Esophagus squamous epithelium (tissue), 5 donors: Measurements from ENCODE around the gene ANTXR1. TPM values are rescaled to one million over a fixed set of nuclear protein-coding genes. Genes with fewer than 3 reads are reported as not detected.

Experiments used
- DNase-seq: peaks from one replicate; lab custom pipeline; 2025; lab: John Stamatoyannopoulos, UW
- H3K27ac ChIP-seq, 4 donors: fragments of 200-600 bp; sonication (generic); one replicate each; pipeline ENCODE4 v1.5.1; 2016 to 2019; ENCODE audit warnings: mild to moderate bottlenecking in 1 of 4
- H3K27me3 ChIP-seq, 4 donors: fragments of 200-600 bp; sonication (generic); 1 replicate in 3 of 4; 2 replicates in 1 of 4; pipeline versions ENCODE4 v1.5.1 to v1.6.0; 2017 to 2021; ENCODE audit warnings: antibody characterized with exemption in 1 of 4
- H3K36me3 ChIP-seq, 3 donors: fragments of 200-600 bp; sonication (generic); one replicate each; pipeline ENCODE4 v1.5.1; 2016 to 2019
- H3K4me1 ChIP-seq, 3 donors: fragments of 200-600 bp; sonication (generic); one replicate each; pipeline ENCODE4 v1.5.1; 2017 to 2019
- H3K4me3 ChIP-seq, 4 donors: fragments of 200-600 bp; sonication (generic); 1 replicate in 3 of 4; 2 replicates in 1 of 4; pipeline ENCODE4 v1.5.1; 2016 to 2019; ENCODE audit warnings: mild to moderate bottlenecking in 2 of 4, moderate library complexity in 1 of 4
- H3K9me3 ChIP-seq, 3 donors: fragments of 200-600 bp; sonication (generic); one replicate each; pipeline ENCODE4 v1.5.1; 2016 to 2019
- POLR2A ChIP-seq, 4 donors: fragments of 450-650 bp; IDR thresholded peaks; one replicate each; pipeline ENCODE4 v1.6.1; 2017; ENCODE audit warnings: antibody characterized with exemption in 4 of 4, mild to moderate bottlenecking in 4 of 4, moderate library complexity in 3 of 4
- WGBS, 2 donors: methylation state at CpG; one replicate each; pipeline ENCODE4 v1.1.5; 2018; 5-methylcytosine and 5-hydroxymethylcytosine counted together
- intact Hi-C: fragments of 100-400 bp; cut with DNase I; formaldehyde crosslinking; loops from one replicate; pipeline ENCODE4 v1.15.0; 2022
- total RNA-seq, 4 donors: library from RNA; depleted of rRNA; stranded (reverse); fragments of >200 nt; gene quantifications; one replicate each; pipeline ENCODE4 v1.1.0, GENCODE V29; 2016
- TF ChIP-seq, protein P1 (sequence below), 6 experiments: fragments of 450-650 bp in 4 of 6; fragments of 200-600 bp in 2 of 6; sonication (generic) in 2 of 6; IDR thresholded peaks; one replicate each; pipeline ENCODE4 v1.5.1; 2016 to 2019; ENCODE audit warnings: antibody characterized with exemption in 6 of 6, mild to moderate bottlenecking in 4 of 6, moderate library complexity in 4 of 6
- donor health status: DM: yes; HTN: yes; CAD: no.

The ANTXR1 gene
- total RNA-seq, 4 donors from 2014 or later: 7.8 to 50.9 (median 17.3) TPM

DNA sequence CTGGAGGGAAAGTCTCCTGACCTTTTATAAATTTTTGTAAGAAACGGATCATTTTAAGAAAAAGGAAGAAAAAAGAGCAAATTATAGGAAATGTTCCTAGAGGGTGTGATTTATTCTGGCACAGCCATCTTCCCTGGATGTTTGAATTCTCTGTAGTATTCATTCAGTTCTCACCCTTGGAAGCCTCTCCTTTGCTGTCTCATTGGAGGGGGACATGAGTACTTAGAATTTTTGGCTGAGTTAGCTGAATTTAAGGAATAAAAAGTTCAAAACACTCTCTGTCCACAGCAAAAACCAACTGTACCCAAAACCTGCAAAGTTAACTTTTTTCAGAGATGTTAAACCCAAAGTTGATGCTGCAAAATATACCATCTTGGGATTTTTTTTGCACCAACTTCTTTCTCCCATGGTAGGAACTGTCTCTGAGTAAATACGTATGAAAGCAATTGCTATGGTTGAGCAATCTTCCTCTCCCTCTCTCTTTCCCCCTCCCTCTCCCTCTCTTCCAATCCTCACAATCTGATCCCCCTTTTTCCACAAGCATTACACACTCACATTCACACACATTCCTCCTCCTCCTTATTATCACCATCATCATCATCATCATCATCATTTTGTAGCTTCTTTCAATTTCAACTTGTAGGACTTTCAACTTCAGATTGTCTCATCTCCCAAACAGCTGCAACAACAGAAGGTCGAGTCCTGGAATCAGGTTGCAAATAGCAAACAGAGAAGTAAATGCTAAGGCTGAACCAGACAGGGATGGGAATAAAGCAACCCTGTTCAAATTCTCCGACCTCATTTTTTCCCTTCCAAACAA lies 190.4 kb downstream of the ANTXR1 start:
- whole genome bisulfite sequencing, 2 donors: 64 to 71% methylated on average over 4 of the region's 4 CpGs
- Histone ChIP-seq H3K9me3 (no peaks in the 10 kb centered on the region), H3K4me1 (peaks cover 0 to 27% (median 15%) of the 10 kb centered on the region in 3 donors), H3K4me3 (no peak overlapping the region), H3K27ac (peak overlapping the region in 3 of 4 donors; percentile 43 to 80 (median 56)), H3K36me3 (no peaks in the 10 kb centered on the region), H3K27me3 (no peaks in the 10 kb centered on the region)
- no peak for DNase-seq
- intact Hi-C loops: no loop called here
- TF ChIP-seq POLR2A (IDR thresholded peaks at IDR 0.05): no peak
- TF ChIP-seq, protein P1, sequence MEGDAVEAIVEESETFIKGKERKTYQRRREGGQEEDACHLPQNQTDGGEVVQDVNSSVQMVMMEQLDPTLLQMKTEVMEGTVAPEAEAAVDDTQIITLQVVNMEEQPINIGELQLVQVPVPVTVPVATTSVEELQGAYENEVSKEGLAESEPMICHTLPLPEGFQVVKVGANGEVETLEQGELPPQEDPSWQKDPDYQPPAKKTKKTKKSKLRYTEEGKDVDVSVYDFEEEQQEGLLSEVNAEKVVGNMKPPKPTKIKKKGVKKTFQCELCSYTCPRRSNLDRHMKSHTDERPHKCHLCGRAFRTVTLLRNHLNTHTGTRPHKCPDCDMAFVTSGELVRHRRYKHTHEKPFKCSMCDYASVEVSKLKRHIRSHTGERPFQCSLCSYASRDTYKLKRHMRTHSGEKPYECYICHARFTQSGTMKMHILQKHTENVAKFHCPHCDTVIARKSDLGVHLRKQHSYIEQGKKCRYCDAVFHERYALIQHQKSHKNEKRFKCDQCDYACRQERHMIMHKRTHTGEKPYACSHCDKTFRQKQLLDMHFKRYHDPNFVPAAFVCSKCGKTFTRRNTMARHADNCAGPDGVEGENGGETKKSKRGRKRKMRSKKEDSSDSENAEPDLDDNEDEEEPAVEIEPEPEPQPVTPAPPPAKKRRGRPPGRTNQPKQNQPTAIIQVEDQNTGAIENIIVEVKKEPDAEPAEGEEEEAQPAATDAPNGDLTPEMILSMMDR (IDR thresholded peaks at IDR 0.05): no peak

DNA sequence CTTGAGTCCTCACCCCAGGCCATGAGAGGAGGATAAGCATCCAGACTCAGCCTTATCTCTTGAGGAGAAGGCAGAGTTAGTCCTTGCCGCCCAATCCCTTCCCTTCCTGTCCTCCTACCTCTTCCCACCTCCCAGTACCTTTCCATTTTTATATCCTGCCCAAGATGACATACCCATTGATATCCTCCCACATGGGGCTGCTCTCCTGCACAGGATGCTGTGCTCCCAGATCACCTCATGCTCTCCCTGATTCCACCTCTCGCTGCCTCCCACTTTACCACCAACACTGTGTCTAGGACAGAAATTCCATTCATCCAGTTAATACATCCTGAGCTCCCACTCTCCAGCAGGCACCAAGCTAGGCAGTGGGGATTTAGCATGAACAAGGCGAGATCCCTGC lies 191.7 kb downstream of the ANTXR1 start:
- DNase-seq: no peak
- TF ChIP-seq, protein P1 (IDR thresholded peaks at IDR 0.05): no peak
- no peak for TF ChIP-seq POLR2A (IDR thresholded peaks at IDR 0.05)
- no peak overlapping the region for H3K4me3 ChIP-seq
- H3K27ac ChIP-seq: peak overlapping the region in 2 of 4 donors; percentile 56 to 80
- intact Hi-C loops: no loop called here
- H3K27me3 ChIP-seq: no peaks in the 10 kb centered on the region
- peaks cover 0 to 20% (median 11%) of the 10 kb centered on the region in 3 donors for H3K4me1 ChIP-seq
- no peaks in the 10 kb centered on the region for H3K36me3 ChIP-seq
- no peaks in the 10 kb centered on the region for H3K9me3 ChIP-seq
- 84 to 87% methylated on average over 3 of the region's 3 CpGs for whole genome bisulfite sequencing, 2 donors

DNA sequence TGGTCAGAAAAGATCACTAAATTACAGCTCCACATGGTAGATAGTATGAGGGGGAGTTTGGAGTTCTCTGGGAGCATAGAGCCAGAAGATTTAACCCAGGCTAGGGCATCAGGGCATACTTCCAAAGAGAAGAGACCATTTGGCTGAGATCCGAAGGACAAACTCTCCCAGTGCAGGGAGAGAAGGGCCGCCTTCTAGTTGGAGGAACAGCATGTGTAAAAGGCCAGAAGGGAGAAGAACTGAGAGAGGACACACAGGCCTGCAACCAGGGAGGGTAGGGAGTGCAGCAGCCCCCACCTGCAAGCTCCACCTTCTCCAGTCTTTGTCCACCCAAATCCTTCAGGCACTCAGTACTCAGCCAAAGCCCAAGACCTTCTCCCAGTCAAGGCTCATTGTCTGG lies 192.1 kb downstream of the ANTXR1 start:
- Histone ChIP-seq H3K36me3 (no peaks in the 10 kb centered on the region), H3K4me1 (peaks cover 0 to 18% (median 10%) of the 10 kb centered on the region in 3 donors), H3K4me3 (no peak overlapping the region), H3K27me3 (no peaks in the 10 kb centered on the region), H3K9me3 (no peaks in the 10 kb centered on the region), H3K27ac (peak overlapping the region in 2 of 4 donors; percentile 4 to 80)
- TF ChIP-seq, protein P1 (IDR thresholded peaks at IDR 0.05): no peak
- TF ChIP-seq POLR2A (IDR thresholded peaks at IDR 0.05): no peak
- DNase-seq: no peak
- WGBS, 2 donors: 50 to 86% methylated on average over 1 to 2 of the region's 2 CpGs
- intact Hi-C loops: no loop called here

DNA sequence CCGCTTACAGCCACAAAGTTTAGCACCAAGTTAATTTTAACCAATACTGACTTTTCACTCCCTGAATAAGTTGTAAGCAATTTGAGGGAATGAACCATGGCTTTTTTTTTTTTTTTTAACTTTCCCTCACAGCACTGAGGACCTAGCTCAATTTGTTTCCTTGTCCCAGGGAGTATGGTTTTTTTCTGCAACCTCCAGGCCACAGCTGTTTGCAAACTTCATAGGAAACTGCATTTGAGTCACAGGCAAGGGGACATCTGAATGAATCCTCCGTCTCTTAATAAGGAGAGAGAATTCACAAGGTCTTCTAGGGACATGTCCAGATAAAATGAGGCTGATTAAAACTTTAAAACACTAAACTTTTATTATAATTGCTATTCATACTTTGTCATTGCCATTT lies 192.5 kb downstream of the ANTXR1 start:
- Histone ChIP-seq H3K27ac (peak overlapping the region in 2 of 4 donors; percentile 4 to 80), H3K36me3 (no peaks in the 10 kb centered on the region), H3K27me3 (no peaks in the 10 kb centered on the region), H3K4me3 (no peak overlapping the region), H3K9me3 (no peaks in the 10 kb centered on the region), H3K4me1 (peaks cover 0 to 15% (median 10%) of the 10 kb centered on the region in 3 donors)
- DNase-seq: no peak
- WGBS, 2 donors: 64 to 81% methylated on average over 2 of the region's 2 CpGs
- intact Hi-C loops: no loop called here
- TF ChIP-seq, protein P1 (IDR thresholded peaks at IDR 0.05): no peak
- no peak for TF ChIP-seq POLR2A (IDR thresholded peaks at IDR 0.05)

DNA sequence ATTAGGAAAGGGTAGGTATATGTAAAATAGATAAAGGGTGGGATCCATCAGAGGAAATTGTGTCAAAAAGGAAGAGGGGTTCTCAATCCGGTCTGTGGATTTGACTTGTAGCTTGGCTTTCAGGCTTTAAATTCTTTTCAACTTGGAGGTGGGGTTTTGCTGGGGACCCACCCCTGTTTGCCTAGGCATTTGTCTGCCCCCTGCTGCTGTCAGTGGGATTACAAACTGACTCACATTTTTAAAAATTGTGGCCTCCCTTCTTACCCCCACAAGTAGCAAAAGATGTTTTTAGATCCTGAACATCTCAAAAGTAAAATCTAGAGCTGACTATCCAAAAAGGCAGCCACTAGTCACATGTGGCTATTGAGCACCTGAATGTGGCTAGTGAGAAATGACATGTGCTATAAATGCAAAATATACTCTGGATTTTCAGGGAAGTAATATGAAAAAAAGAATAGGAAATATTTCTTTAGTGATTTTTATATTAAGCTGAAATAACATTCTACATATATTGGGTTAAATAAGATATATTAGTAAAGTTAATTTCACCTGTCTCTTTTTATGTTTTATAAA lies 195.1 kb downstream of the ANTXR1 start:
- Histone ChIP-seq H3K27ac (no peak overlapping the region), H3K4me3 (no peak overlapping the region), H3K27me3 (no peaks in the 10 kb centered on the region), H3K36me3 (no peaks in the 10 kb centered on the region), H3K9me3 (no peaks in the 10 kb centered on the region), H3K4me1 (peaks cover 0 to 2% (median 0%) of the 10 kb centered on the region in 3 donors)
- intact Hi-C loops: no loop called here
- 43 to 57% methylated on average over 1 of the region's 1 CpG for WGBS, 2 donors
- no peak for DNase-seq
- TF ChIP-seq, protein P1 (IDR thresholded peaks at IDR 0.05): peak in 1 of 6 experiments; percentile 12
- no peak for TF ChIP-seq POLR2A (IDR thresholded peaks at IDR 0.05)
